ENCODE measurements around the gene FADS2. TPM values are rescaled to one million over a fixed set of nuclear protein-coding genes. Genes with fewer than 3 reads are reported as not detected.

Gene FADS2
- polyA plus RNA-seq, 1 donor from 2014 or later: 145 TPM

DNA sequence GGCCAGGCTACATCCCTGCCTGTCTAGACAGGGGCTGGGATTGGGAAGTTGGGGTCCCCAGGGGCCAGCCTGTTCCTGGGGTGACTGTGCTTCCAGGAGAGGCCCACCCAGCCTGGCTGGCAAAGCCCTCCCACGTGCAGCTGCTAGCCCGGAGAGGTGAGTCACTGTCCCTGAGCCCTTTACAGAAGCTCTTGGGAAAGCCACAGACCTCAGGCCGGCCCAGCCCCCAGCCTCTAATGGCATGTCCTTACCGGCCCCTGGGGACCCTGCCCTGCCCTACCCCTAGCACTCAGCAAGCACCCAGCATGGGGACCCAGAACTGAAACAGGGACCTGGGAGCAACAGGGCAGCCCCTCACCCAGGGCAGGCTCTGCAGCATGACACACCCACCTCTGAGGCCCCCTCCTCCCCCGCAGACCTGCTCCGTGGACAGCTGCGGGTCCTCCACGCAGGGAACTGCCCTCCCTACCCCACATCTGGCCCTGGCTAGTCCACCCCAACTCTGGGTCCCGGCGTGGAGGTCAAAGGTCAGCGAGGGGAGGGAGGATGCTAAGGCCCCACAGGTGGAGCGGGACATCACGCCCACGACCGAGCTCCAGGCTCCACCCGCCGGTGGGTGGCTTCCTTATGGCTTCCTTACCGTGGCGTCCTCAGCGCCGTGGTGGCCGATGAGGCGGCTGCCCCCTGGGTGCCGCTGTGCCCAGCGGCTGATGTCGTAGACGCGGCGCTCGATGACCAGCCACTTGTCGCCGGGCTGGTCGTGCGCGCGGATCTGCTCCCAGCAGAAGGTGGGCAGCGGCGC, 62.6 kb downstream of the FADS2 start:
- Histone ChIP-seq H3K4me3 (ENCODE audit: low read length) (peak overlapping the region; percentile 93), H3K9me3 (ENCODE audit: low read length) (no peaks in the 10 kb centered on the region), H3K27ac (ENCODE audit: low read length) (no peak overlapping the region), H3F3A (ENCODE audit: insufficient read depth, low read length, poor library complexity, severe bottlenecking) (no peaks in the 10 kb centered on the region), H2AFZ (ENCODE audit: low read depth, low read length) (peak overlapping the region; percentile 51), H3K36me3 (ENCODE audit: insufficient read depth, low read length) (no peaks in the 10 kb centered on the region), H3K9me2 (ENCODE audit: insufficient read depth, low read length) (no peaks in the 10 kb centered on the region), H4K20me1 (ENCODE audit: insufficient read depth) (no peaks in the 10 kb centered on the region), H3K4me2 (ENCODE audit: low read length) (peak overlapping the region; percentile 5), H3K79me2 (replicated peaks; ENCODE audit: insufficient read depth, low read length) (no peaks in the 10 kb centered on the region), H3K27me3 (ENCODE audit: insufficient read depth, low read depth, low read length) (peaks cover 10% of the 10 kb centered on the region), H3K9ac (ENCODE audit: low read length) (peak overlapping the region; percentile 67)
- TF ChIP-seq EP300 (conservative IDR thresholded peaks at IDR 0.05; ENCODE audit: poor library complexity, severe bottlenecking) (peak; percentile 13), EZH2 (IDR thresholded peaks at IDR 0.05; ENCODE audit: borderline replicate concordance, insufficient read depth, low read length, poor library complexity, severe bottlenecking) (no peak), SMC3 (conservative IDR thresholded peaks at IDR 0.05; ENCODE audit: poor library complexity) (peak; percentile 56), RAD21 (conservative IDR thresholded peaks at IDR 0.05) (peak; percentile 23), TAF1 (IDR thresholded peaks at IDR 0.05; ENCODE audit: low read depth) (no peak), MXI1 (conservative IDR thresholded peaks at IDR 0.05; ENCODE audit: poor library complexity, severe bottlenecking) (peak; percentile 70), POLR2AphosphoS5 (IDR thresholded peaks at IDR 0.05) (no peak)
- TF ChIP-seq, protein P1, sequence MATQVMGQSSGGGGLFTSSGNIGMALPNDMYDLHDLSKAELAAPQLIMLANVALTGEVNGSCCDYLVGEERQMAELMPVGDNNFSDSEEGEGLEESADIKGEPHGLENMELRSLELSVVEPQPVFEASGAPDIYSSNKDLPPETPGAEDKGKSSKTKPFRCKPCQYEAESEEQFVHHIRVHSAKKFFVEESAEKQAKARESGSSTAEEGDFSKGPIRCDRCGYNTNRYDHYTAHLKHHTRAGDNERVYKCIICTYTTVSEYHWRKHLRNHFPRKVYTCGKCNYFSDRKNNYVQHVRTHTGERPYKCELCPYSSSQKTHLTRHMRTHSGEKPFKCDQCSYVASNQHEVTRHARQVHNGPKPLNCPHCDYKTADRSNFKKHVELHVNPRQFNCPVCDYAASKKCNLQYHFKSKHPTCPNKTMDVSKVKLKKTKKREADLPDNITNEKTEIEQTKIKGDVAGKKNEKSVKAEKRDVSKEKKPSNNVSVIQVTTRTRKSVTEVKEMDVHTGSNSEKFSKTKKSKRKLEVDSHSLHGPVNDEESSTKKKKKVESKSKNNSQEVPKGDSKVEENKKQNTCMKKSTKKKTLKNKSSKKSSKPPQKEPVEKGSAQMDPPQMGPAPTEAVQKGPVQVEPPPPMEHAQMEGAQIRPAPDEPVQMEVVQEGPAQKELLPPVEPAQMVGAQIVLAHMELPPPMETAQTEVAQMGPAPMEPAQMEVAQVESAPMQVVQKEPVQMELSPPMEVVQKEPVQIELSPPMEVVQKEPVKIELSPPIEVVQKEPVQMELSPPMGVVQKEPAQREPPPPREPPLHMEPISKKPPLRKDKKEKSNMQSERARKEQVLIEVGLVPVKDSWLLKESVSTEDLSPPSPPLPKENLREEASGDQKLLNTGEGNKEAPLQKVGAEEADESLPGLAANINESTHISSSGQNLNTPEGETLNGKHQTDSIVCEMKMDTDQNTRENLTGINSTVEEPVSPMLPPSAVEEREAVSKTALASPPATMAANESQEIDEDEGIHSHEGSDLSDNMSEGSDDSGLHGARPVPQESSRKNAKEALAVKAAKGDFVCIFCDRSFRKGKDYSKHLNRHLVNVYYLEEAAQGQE (IDR thresholded peaks at IDR 0.05; ENCODE audit: borderline replicate concordance): no peak
- TF ChIP-seq, protein P2, sequence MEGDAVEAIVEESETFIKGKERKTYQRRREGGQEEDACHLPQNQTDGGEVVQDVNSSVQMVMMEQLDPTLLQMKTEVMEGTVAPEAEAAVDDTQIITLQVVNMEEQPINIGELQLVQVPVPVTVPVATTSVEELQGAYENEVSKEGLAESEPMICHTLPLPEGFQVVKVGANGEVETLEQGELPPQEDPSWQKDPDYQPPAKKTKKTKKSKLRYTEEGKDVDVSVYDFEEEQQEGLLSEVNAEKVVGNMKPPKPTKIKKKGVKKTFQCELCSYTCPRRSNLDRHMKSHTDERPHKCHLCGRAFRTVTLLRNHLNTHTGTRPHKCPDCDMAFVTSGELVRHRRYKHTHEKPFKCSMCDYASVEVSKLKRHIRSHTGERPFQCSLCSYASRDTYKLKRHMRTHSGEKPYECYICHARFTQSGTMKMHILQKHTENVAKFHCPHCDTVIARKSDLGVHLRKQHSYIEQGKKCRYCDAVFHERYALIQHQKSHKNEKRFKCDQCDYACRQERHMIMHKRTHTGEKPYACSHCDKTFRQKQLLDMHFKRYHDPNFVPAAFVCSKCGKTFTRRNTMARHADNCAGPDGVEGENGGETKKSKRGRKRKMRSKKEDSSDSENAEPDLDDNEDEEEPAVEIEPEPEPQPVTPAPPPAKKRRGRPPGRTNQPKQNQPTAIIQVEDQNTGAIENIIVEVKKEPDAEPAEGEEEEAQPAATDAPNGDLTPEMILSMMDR (IDR thresholded peaks at IDR 0.05; ENCODE audit: poor library complexity, severe bottlenecking): peak; percentile 53

DNA sequence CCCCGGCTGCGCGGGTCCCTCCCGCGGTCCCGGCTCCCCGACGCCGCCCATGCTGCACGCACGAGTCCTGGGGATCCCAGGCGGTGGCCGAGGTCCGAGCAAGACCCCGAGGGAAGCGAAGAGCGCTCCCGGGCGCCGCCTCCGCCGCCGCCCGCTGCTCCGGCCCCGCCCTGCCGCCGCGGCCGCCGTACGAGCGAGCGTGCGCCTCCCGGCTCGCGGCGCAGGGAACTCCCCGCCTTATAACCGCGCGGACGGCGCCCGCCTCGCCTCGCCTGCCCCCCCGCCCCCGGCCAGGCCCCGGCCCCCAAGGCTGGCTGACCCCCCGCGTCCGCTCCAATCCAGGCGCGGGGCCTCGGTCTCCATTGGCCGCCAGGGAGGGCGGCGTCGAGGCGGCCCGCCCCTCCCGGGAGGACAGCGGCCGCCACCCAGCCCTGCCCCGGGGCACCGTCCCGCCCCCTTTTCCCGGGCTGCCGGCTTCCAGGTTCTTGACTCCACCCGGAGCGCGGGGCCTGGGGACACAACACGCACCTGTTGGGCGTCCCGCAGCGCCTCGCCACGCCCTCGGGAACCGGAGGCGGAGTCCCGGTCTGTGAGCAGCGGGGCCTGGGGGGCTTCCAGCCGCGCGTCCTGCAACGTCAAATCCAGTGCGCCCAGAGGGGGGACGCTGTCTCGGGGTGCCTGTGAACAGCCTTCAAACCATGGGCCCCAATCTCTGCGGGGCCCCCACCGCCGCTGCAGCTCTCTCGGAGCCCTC, 63.4 kb downstream of the FADS2 start, which contains the start of gene FADS3:
TSS of gene FADS3 (minus strand) at position 215 of the 754 bp plus-strand sequence. CDS start at position 51, 164 bp downstream.
- H3K4me2 ChIP-seq (ENCODE audit: low read length): peak within 1 kb of the TSS; percentile 5
- H4K20me1 ChIP-seq (ENCODE audit: insufficient read depth): no peaks in the 10 kb centered on the region
- peak within 1 kb of the TSS; percentile 67 for H3K9ac ChIP-seq (ENCODE audit: low read length)
- H3K27ac ChIP-seq (ENCODE audit: low read length): no peak within 1 kb of the TSS
- H3K79me2 ChIP-seq (replicated peaks; ENCODE audit: insufficient read depth, low read length): no peaks in the 10 kb centered on the region
- H3K9me2 ChIP-seq (ENCODE audit: insufficient read depth, low read length): no peaks in the 10 kb centered on the region
- H3K9me3 ChIP-seq (ENCODE audit: low read length): no peaks in the 10 kb centered on the region
- peak within 1 kb of the TSS; percentile 51 for H2AFZ ChIP-seq (ENCODE audit: low read depth, low read length)
- no peaks in the 10 kb centered on the region for H3F3A ChIP-seq (ENCODE audit: insufficient read depth, low read length, poor library complexity, severe bottlenecking)
- peak within 1 kb of the TSS; percentile 93 for H3K4me3 ChIP-seq (ENCODE audit: low read length)
- H3K36me3 ChIP-seq (ENCODE audit: insufficient read depth, low read length): no peaks in the 10 kb centered on the region
- peaks cover 10% of the 10 kb centered on the region for H3K27me3 ChIP-seq (ENCODE audit: insufficient read depth, low read depth, low read length)
- TF ChIP-seq, protein P1 (IDR thresholded peaks at IDR 0.05; ENCODE audit: borderline replicate concordance): no peak
- TF ChIP-seq, protein P2 (IDR thresholded peaks at IDR 0.05; ENCODE audit: poor library complexity, severe bottlenecking): peak; percentile 8
- peak; percentile 20 for TF ChIP-seq MXI1 (conservative IDR thresholded peaks at IDR 0.05; ENCODE audit: poor library complexity, severe bottlenecking)
- TF ChIP-seq TAF1 (IDR thresholded peaks at IDR 0.05; ENCODE audit: low read depth): no peak
